LNCAP (cell line): Measurements from ENCODE around the gene RBM44.

Experiments used
- TF ChIP-seq, protein P1 (sequence below): fragments of 450-650 bp; IDR thresholded peaks from 2 replicates; pipeline ENCODE4 v1.5.1; 2017; ENCODE audit warnings: mild to moderate bottlenecking

The RBM44 gene

DNA sequence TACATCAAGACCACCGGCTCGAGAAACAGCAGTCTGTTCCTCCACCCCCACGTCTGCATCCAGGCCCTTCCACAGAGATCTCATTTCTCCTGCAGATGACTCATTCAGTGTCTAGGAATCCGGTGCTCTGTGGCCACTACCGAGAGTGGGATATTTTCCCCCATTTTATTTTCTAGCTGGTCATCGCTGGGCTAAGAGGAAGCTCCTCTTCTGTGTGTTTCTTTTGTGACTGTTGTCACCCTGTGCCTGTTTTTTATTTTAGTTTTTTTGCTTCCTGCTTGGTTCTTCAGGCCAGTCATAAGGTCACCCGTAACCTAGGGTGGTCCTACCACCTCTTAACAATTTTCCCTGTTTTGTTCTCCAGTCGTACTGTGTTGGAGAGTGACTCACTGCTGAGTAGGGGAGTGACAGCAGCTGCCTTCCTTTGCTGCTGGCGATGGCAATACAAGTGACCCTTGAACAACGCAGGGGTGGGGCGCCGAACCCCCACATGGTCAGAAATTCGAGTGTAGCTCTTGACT lies 67.6 kb downstream of the RBM44 start:
- TF ChIP-seq, protein P1, sequence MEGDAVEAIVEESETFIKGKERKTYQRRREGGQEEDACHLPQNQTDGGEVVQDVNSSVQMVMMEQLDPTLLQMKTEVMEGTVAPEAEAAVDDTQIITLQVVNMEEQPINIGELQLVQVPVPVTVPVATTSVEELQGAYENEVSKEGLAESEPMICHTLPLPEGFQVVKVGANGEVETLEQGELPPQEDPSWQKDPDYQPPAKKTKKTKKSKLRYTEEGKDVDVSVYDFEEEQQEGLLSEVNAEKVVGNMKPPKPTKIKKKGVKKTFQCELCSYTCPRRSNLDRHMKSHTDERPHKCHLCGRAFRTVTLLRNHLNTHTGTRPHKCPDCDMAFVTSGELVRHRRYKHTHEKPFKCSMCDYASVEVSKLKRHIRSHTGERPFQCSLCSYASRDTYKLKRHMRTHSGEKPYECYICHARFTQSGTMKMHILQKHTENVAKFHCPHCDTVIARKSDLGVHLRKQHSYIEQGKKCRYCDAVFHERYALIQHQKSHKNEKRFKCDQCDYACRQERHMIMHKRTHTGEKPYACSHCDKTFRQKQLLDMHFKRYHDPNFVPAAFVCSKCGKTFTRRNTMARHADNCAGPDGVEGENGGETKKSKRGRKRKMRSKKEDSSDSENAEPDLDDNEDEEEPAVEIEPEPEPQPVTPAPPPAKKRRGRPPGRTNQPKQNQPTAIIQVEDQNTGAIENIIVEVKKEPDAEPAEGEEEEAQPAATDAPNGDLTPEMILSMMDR = no peak

DNA sequence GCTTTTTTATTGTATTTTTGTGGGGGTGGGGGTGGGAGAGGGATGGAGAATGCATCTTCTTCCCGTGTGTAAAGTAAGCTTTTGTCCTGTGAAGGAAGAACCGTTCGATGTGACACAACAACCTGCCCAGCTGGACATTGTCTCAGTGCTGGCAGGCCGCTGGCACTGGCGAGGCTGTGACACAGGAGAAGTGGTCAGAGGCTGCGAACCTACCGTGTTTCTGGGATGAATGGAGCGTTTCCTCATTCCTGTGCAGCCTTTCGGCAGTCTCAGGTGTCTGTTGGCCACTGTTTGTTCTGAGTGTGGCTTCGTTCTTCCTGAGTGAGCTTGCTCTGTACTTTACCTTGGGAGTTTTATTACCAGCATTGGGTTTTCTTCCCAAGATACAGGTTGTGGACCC lies 68.9 kb downstream of the RBM44 start:
- TF ChIP-seq, protein P1 = no peak

DNA sequence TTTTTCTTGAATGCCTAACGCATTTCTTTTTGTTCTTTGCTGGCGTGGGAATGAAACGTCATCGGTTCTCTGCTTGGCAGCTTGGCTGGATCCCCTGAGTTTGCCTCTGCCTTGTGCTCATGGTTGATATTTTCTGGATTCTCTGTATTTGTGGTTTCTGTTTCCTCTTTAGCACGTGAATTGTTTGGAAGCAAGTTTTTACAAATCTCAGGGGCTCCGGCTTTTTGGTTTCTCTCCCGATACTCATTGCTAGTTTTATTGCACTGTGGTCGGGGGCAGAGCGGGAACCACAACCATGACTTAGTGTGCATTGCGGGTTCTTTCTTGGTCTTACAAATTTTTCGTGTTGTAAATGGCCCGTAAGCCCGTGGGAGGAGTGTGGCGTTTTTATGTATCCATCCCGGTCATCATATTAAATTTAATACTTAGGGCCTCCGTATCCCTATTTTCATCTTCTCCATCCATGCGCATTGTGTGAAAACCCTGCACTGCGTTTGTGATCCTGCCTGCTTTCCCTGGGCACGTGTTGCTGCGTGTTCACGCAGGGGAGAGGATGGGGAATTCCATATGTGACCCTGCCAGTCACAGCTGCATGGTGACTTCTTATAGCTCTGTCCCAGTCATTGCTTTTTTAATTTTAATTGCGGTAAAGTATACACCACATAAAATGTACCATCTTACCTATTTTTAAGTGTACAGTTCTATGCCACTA lies 70.2 kb downstream of the RBM44 start:
- TF ChIP-seq, protein P1 = no peak

DNA sequence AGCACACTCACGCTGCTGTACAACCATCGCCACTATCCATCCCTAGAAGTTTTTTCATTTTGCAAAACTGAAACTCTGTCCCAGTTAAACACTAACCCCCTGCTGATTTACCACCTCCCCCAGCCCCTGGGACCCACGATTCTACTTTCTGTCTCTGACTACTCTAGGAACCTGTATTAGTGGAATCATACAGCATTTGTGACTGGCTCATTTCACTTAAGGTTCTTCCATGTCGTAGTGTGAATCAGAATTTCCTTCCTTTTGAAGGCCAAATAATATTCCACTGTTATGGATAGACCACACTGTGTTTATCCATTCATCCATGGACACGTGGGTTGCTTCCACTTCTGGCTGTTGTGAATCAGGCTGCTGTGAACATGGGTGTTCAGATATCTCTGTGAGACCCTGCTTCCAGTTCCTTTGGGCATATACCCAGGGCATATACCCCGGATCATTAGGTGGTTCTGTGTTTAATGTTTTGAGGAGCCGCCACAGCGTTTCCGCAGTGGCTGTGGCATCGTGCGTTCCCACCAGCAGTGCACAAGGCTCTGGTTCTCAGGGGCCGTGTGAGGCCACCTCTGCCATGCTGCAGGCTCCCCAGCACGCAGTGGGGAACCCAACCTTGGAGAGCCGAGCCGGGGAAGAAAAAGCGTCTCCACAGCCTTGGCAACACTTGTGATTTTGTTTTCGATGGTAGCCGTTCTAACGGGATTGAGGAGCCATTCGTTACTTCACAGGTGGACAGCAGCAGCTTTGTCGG lies 70.9 kb downstream of the RBM44 start:
- TF ChIP-seq, protein P1 = no peak

DNA sequence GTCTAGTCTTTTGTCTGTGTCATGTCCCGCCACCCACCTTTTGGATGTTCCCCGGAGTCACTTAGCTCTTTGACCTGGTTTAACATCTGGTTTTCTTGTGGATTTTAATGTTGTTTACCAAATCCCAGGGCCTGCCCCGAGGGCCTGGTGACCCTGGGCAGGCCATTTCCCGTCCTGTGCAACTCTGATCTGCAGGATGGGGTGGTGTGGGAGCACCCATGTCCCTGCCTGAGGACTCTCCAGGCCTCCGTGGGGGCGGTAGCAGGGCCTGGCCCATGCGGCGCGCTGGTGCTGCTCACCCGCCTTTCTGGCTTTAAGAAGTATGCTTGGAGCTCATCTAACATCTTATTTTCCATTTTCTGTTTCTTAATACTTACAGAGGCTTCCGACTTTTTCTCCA lies 71.5 kb downstream of the RBM44 start:
- TF ChIP-seq, protein P1 = no peak

DNA sequence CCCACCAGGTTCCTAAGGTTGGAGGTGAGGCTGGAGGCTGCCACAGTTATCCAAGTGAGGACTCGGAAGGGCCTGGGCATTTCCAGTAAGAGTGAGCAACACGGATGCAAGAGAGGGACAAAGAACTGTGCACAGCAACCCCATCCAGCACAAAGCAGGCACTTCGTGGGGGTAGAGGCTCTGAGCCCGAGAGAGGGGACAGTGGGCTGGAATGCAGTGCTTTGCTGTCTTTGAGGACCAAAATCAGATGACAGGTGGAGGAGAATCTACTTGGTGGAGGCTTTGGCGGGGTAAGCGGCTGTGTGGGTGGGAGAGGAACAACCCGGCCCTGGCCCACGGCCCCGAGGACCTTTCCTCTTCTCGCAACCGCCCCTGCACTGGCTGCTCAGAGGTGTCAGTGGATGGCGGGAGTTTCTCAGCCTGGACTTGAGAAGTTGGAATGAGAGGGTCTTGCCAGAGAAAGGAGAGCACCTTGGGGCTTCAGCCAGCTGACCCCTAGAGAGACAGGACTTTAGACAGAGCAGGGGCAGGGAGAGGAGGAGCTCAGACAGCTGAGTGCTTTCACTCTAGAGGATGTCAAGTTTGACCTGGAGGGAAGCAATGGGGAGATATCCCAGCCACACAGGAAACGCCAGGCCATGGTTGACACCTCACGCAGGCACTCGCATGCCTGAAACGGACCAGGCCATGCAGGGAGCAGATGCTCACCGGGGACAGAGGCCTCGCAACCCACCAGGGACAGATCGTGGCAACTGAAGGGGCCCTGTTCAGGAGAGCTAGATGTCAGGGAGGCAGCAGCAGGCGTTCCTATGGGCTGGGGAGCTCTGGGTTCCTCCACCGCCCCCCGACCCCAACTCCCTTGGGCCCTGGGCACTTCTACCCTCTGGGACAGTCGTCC lies 72.4 kb downstream of the RBM44 start:
- TF ChIP-seq, protein P1 = no peak
